Measurements from ENCODE around the gene PTPRR.

The PTPRR gene

DNA sequence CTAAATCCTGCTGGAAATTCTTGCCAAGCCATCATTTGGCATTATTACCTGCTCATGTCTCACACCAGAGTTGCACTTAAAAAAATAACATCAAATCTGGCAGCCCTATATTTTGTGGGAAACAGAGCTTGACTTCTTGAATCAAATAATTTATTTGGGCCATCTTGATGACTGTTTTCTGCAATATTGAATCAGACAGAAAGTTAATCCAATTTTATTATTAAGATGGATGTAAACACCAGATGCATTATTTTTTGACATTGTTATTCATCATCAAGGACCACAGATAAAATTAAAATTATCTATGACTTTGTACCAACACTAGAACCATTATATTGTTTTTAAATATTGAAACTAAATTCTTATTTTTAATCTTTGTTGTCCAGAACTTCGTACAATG is 132.9 kb downstream of the PTPRR start:
- no peak for DNase-seq

DNA sequence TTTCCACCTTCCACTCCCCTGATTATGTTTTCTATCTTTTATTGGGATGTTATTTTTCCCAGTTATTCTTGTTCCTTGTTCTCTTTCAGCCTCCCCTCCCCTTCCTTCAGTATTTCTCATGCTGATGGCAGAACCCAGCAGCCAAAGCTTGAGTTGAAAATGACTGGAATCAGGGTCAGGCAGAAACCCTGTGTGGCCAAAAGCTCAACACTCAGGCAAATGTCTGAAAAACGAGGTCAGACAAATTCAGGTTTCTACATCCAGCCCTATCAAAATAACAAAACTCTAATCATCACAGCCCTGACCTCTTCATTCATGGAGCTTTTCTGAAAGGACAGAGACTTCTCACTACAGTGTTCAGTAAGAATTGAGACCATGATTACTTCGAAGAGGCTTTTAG is 134.6 kb downstream of the PTPRR start:
- no peak for DNase-seq

- DNase-seq = no peak
Observed at GRCh38 chr12:70784042-70784668, 136.4 kb downstream of the PTPRR start.

- no peak for DNase-seq
Observed at GRCh38 chr12:70783455-70783854, 137.1 kb downstream of the PTPRR start.

- DNase-seq = no peak
Observed at GRCh38 chr12:70779250-70779649, 141.3 kb downstream of the PTPRR start.

DNA sequence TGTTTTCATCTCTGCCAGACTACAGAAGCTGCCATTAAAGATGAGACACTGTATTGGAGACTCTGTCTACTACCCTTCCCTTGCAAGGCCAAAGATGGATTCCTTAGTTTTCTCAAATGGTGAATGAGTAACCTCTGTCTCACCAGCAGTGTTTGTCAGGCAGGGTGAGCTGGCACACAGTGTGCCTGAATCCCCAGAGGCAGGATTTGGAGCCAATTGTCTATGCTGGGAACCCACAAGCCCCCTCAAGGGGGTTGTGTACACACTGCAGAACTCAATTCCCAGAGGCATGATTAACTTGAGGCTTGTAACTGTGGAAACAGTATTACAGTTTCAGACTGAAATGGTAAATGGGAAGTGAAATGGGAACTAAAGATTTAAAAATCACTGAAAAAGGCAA is 146.5 kb downstream of the PTPRR start:
- DNase-seq = peak; percentile 77

- peak; percentile 5 for DNase-seq
Observed at GRCh38 chr12:70772836-70773235, 147.7 kb downstream of the PTPRR start.

DNA sequence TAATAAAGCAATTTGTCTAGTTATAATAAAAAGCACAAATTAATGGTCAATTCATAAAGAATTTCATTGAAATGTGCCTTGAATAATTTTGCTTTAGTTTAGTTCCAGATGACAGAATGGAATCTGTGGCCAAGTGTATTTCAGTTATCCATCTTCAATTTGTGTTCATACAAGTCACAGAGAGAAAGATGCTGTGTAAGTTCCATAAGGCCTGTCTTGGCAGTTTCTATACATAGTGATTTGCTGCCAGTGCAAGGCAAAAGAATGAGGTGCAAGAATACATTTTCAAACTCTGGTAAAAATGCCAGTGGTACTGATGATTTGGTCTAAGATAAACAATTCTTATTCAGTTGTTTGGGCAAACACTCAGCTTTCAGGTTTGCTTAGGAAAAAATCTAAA is 149.0 kb downstream of the PTPRR start:
- DNase-seq = no peak

DNA sequence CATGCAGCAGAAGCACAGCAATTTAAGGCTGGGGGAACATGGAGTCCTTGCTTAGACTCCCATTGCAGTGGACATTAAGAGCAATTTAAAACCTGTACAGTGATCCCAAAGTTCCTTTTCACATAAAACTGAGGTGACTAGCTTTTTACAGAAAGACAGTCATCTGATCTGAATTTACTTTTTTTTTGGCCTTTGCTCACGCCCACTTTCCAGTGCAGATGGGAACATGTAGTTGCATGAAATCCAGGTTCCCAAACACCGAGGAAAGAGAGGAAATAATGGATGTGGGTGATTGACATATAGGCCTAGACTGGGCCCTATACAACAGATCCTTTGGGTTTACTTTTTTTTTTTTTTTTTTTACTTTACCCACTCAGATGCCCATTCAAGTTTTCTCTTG is 156.9 kb downstream of the PTPRR start:
- DNase-seq = no peak

- DNase-seq = no peak
Observed at GRCh38 chr12:70762000-70762399, 158.5 kb downstream of the PTPRR start.

DNA sequence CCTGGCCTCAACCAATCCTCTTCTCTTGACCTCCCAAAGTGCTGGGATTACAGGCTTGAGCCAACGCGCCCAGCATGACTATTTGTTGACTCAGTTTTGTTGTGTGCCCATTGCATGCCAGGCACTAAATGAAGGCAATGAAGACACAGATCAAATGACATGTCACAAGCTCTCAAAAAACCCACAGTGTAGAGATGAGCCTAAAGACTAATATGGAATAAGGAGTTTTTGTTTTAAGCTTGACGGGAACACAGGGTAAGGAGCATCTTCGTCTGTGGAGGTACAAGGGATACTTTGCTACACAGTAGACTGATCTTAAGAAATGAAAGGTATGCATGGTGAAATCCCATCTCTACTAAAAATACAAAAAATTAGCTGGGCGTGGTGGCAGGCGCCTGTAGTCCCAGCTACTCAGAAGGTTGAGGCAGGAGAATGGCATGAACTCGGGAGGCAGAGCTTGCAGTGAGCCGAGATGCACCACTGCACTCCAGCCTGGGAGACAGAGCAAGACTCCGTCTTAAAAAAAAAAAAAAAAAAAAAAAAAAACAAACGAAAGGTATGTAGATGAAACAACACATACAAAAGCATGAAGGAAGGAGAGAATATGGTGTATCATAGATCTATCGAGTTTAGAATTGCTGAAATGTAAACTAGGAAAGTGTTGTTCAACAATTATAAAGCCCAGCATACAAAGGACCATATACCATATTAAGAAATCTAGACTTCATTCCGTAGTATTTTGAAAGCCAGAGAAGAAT is 161.2 kb downstream of the PTPRR start:
- DNase-seq = no peak

DNA sequence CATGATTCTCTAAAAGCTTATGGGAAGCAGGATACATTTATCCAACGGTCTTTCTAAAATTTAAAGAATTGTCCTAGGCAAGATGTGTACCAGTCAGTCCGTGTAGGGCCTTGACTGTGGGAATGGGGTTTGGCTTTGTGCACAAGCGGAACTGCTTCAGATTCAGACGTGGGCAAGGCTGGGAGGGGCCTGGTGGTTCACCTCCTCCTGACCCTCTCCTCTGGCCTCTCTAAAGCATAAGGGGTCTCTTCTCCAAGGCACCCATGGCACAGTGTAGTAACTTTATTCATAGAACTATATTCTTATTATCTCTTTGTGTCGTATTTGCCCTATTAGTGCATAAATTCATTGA is 162.1 kb downstream of the PTPRR start:
- no peak for DNase-seq

DNA sequence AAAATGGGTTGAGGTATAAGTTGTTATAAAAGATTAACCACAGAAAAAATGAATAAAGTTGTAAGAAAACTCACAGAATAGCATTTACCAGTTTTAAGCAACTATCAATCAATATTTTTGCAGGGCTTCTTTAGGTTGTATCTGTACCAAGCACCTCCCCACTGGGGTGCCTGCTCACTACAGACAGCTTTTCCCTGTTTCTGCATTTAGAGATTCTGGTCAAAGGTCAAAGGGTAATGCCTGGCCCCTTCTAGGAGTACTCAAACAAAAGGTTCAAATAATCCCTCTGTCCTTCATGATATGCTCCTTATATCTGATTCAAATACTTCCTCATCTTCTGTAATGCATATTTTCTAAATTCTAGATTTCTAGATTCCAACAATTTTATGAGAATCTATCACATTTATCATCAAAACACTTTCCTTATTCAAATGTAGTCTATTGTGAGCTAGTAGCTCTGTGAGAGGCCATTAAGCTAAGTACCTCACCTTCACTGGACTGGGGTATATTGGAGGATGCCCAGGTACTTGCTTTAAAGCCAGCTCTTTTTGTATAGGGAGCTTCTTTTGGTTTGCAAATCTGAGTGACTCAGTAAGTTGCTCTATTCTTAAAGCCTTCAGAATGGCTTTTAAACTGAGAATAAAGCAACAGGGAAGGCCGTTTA is 162.6 kb downstream of the PTPRR start:
- DNase-seq = no peak

- DNase-seq = no peak
Observed at GRCh38 chr12:70756791-70757190, 163.7 kb downstream of the PTPRR start.

- DNase-seq = peak; percentile 68
Observed at GRCh38 chr12:70756118-70756517, 164.4 kb downstream of the PTPRR start.

DNA sequence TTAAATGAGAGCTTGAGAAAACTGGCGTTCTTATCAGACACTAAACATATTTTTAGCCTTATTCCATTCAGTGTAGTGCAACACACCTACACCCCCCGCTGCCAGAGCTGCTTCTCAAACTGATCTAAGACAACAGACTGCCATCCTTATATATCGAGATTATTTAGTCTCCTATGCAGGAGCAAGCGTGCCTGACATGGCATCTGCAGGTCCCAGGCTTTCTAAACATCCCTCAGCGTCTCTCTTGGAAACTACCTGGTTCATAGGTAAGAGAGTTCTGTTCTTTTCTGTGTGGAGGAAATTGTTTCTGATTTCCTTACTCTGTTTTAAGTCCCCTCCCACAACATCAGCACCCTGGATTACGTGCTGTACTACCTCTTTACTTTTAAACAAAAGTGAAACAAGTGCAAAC is 166.2 kb downstream of the PTPRR start:
- DNase-seq = no peak

- DNase-seq = no peak
Observed at GRCh38 chr12:70752327-70752726, 168.2 kb downstream of the PTPRR start.

DNA sequence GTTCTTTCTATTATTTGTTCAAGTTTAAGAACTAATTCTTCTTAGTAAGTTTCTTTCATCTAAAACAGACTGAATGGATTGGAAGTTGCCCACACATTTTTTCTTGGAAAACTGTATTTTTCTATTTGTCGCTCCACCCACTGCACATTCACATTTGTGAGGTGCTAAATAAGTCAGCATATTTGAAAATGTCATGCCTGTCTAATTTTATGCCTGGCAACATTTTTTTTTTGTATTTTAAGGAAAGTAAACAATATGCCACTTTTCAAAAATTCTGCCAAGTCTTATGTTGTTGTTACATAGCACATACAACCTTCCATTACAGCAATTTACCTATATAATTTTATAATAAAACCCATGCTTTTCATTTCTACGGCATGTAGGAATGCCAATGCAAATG is 170.6 kb downstream of the PTPRR start:
- DNase-seq = no peak

DNA sequence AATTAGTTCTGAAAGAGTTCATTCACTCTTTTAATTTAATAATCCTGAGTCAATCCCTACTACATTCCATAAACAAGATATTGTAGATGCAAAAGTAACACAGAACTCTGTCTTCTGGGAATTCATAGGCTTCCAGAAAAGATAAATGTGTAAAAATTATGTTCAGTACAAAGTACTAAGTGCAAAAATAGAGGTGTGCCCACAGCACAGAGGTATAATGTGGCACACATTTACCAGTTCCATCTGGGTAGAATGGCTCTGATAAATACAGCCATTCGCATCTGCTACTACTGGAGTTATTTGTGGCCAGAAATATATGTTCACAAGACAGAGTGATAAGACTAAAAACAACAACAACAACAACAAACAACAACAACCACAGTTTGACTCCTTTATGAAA is 171.7 kb downstream of the PTPRR start:
- no peak for DNase-seq

GRCh38 chr12:70747445-70748260 is 172.9 kb downstream of the PTPRR start:
- no peak for DNase-seq

GRCh38 chr12:70745048-70745447 is 175.5 kb downstream of the PTPRR start:
- no peak for DNase-seq

GRCh38 chr12:70744178-70744577 is 176.4 kb downstream of the PTPRR start:
- DNase-seq = no peak

DNA sequence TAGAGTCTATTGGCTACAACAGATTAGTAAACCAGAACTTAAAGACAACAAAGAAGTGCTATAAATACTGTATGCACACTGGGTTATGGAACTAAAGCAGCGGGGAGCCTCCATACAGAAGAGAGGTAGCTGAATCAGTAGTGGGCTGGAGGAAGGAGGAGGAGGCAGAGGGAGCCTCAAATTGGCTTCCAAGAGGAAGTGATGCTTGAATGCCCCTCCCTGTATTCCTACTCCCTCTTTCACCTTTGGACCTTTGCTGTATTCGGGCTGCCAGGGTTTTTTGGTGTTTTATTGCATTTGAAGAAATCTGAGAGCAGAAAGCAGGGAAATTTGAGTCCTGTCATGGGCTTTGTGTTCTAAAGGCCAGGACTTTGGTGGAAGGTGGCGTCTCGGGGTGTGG is 179.3 kb downstream of the PTPRR start:
- DNase-seq = no peak

- no peak for DNase-seq
Observed at GRCh38 chr12:70739756-70740155, 180.8 kb downstream of the PTPRR start.
